Measurements from ENCODE around the gene LRRC27. TPM values are rescaled to one million over a fixed set of nuclear protein-coding genes. Genes with fewer than 3 reads are reported as not detected.
"Not testable (repeated sequence)": the region's sequence is repeated elsewhere in the genome, so short reads cannot be mapped to it uniquely, and the experiment has no call there.

LRRC27 gene
- polyA plus RNA-seq, 1 donor from 2014 or later, result 14.5 TPM

DNA sequence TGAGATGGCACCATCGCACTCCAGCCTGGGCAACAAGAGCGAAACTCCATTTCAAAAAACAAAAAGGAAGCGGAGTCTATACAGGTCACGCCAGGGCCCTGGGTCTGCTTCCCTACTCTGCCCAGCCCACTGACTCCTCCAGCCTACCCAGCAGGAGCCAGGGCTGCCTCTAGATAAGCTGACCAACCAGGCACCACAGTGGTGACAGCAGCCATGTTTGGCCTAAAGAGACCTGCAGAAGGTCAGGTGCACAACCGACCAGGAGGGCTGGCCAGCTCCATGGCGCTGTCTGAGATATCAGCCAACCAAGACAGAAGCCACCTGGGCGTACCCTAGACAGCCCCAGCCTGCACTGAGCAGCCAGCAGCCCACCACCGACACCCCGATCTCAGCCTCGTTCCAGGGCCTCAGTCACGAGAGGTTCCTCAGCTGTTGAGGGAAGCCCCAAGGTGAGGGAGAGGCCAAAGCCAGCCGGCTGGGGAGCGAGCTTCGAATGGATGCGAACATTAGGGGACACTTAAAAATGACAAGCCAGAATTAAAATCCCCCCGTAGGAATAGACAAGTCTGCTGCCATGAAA is 40.6 kb downstream of the LRRC27 start:
- Mint-ChIP-seq H3K27ac (no peak overlapping the region), H3K4me3 (no peak overlapping the region)

DNA sequence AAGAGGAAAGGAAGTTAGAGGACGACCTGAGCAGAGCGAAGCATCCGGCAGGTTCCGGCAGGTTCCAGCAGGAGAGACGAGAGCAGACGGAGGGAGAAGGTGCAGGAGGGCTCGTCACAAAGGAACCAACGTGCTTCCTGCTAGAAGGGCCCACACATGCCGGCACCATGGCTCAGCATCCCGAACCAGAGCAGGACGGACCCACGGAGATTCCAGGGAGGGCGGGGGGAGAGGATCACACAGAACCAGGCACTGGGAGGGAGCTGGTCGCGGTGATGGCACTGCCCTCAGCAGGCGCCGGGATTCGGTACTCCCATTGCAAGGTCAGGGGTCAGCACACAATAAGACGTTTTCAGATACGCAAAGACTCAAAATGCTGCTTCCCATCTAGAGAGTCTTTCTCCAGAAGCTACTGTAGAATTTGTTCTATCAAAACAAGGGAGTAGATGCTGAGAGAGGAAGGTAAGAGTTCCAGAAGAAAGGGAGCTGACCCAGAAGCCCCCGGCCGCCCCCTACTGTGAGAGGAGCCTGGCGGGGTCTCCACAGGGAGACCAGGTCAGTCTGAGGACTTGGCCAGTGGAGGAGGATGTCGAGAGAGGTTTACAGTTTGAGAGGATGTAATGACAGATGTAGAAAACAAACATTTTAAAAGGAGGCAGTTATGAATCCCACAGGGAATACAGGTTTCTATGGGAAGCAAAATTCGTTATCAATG is 41.4 kb downstream of the LRRC27 start:
- peaks cover 6% of the 10 kb centered on the region for H3K27me3 Mint-ChIP-seq
- peaks cover 3 to 4% (median 4%) of the 10 kb centered on the region in 3 donors for H3K4me1 Mint-ChIP-seq
- no peaks in the 10 kb centered on the region for H3K9me3 Mint-ChIP-seq
- H3K36me3 Mint-ChIP-seq, result peaks cover 2% of the 10 kb centered on the region
- H3K4me3 Mint-ChIP-seq, result peak overlapping the region in 1 of 4 donors; percentile 23
- H3K27ac Mint-ChIP-seq, result peak overlapping the region in 1 of 3 donors; percentile 33

More for the DNA sequence above, 40.6 kb downstream of the LRRC27 start:
- peaks cover 3 to 4% (median 4%) of the 10 kb centered on the region in 3 donors for H3K4me1 Mint-ChIP-seq
- H3K9me3 Mint-ChIP-seq, result no peaks in the 10 kb centered on the region
- H3K27me3 Mint-ChIP-seq, result peaks cover 6% of the 10 kb centered on the region
- peaks cover 2% of the 10 kb centered on the region for H3K36me3 Mint-ChIP-seq

DNA sequence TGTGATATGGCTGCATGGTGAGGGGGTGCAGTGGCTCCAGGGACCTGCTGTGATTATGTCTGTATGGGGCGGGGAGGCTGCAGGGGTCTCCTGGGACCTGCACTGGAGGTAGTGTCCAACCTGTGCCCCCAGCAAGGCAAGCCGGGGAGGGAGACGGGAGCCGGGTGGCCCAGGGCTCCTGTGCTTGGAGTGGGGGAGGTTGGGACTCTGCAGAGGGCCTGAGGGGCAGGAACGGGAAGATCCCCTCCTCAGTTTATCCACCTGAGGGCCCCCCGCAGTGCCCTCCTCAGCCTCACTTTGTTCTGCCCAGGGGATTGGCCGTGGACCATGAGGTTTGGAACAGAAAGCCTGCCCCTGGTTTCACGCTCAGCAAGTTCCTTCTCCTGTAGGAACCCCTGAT is 42.2 kb downstream of the LRRC27 start:
- Mint-ChIP-seq H3K4me3 (no peak overlapping the region), H3K27ac (no peak overlapping the region)

DNA sequence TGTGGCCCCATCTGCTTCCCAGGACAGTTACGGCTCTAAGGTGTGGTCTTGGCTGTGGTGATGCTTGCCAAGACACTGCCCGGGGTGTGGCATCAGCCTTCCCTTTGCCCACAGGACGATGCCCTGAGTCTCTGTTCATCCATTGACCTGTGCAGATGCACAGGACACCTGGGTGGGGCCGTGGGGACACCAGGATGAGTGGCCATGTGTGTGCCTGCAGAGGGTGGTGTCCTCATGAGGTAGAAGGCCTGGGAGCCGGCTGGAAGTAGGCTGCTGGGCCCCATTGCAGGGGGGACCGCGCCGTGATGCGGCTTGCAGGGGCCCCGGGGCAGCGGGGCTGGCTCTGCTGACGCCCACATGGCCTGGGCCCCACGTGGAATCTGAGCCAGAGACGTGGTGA is 42.6 kb downstream of the LRRC27 start:
- Mint-ChIP-seq H3K4me1 (peaks cover 3 to 4% (median 4%) of the 10 kb centered on the region in 3 donors), H3K36me3 (no peaks in the 10 kb centered on the region), H3K27ac (no peak overlapping the region), H3K27me3 (peaks cover 4% of the 10 kb centered on the region), H3K4me3 (no peak overlapping the region), H3K9me3 (peaks cover 0 to 2% (median 0%) of the 10 kb centered on the region in 3 donors)

More for the DNA sequence above, 42.2 kb downstream of the LRRC27 start:
- H3K36me3 Mint-ChIP-seq, result no peaks in the 10 kb centered on the region
- H3K4me1 Mint-ChIP-seq, result peaks cover 3 to 4% (median 4%) of the 10 kb centered on the region in 3 donors
- peaks cover 5% of the 10 kb centered on the region for H3K27me3 Mint-ChIP-seq
- no peaks in the 10 kb centered on the region for H3K9me3 Mint-ChIP-seq

DNA sequence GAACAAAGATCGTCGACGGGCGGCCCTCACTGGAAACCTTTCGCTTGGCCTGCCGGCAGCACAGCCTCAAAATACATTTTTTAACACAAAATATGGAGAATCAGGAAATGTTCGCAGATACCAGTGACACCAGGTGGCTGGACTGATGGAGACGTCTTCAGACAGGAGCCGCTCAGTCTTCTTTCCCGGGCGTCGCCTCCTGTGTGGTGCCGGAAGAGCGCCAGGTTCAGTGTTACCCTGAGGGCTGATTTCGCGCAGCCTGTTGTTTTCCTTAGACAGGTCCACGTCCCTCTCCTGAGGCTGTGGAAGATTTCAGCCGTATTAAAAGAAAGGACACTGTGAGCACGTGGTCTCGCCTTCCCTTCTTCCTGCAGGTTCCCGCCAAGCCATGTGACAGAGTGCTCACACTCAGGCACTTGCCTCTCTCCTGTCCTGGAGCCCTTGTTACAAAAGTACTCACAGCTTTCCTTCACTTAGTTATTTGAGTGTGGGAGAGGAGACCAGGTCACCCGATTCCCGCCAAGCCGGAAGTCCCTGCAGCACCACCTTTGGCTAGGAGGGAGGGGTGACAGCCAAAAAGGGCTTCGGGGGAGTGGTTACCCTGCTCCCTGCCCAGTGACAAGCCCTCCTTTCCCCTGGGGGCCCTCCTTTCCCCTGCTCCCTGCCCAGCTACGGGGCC is 43.3 kb downstream of the LRRC27 start:
- no peaks in the 10 kb centered on the region for H3K36me3 Mint-ChIP-seq
- H3K9me3 Mint-ChIP-seq, result peaks cover 0 to 2% (median 0%) of the 10 kb centered on the region in 3 donors
- peaks cover 4% of the 10 kb centered on the region for H3K27me3 Mint-ChIP-seq
- peak overlapping the region in 1 of 3 donors; percentile 46 for H3K27ac Mint-ChIP-seq
- H3K4me1 Mint-ChIP-seq, result peaks cover 3 to 4% (median 4%) of the 10 kb centered on the region in 3 donors
- no peak overlapping the region for H3K4me3 Mint-ChIP-seq

DNA sequence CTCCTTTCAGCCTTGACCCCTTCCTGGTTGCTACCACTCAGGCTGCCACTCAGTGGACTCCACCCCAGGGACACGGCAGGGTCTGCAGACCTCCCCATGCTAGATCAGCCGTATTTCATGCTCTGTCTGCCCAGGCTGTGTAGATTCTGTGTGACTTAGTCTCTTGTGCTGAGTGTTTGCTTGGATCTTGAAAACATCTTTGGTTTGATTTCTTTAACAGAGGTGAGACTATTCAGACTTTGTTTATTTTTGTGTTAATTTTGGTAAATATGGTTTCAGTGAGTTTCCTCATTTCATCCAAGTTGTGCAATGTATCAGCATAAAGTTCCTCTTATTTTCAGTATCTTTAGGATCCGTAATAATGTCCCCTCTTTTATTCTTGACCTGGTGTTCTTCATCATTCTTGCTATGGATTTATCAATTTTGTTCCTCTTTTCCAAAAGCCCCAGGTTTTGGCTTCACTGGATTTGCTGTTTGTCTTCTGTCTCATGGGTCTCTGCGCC is 43.9 kb downstream of the LRRC27 start:
- Mint-ChIP-seq H3K27me3 (peaks cover 4% of the 10 kb centered on the region), H3K36me3 (no peaks in the 10 kb centered on the region), H3K27ac (no peak overlapping the region), H3K4me3 (no peak overlapping the region), H3K4me1 (peaks cover 3 to 4% (median 4%) of the 10 kb centered on the region in 3 donors), H3K9me3 (peaks cover 0 to 2% (median 0%) of the 10 kb centered on the region in 3 donors)

DNA sequence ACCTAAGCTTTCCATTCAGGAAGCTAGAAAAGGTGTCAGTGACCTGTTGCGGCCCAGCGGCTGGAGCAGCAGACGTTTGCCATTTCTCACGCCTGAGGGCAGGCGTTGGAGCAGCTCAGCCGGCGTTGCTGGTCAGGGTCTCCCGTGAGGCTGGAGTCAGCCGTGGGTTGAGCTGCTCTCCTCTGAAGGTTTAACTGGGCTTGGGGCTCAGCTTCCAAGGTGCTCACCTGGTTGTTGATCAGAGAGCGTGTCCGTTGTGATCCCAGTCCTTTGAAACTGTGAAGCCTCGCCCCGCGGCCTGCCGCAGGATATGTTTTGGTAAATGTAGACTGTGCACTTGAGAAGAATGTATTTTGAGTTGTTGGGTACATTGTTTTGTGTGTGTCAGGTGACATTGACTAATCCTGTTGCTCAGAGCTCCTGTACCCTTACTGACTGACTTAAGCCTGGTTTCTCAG is 44.4 kb downstream of the LRRC27 start:
- peaks cover 3 to 4% (median 4%) of the 10 kb centered on the region in 3 donors for H3K4me1 Mint-ChIP-seq
- no peaks in the 10 kb centered on the region for H3K36me3 Mint-ChIP-seq
- H3K27me3 Mint-ChIP-seq, result peaks cover 4% of the 10 kb centered on the region
- no peak overlapping the region for H3K4me3 Mint-ChIP-seq
- no peak overlapping the region for H3K27ac Mint-ChIP-seq
- H3K9me3 Mint-ChIP-seq, result peaks cover 0 to 2% (median 0%) of the 10 kb centered on the region in 3 donors

DNA sequence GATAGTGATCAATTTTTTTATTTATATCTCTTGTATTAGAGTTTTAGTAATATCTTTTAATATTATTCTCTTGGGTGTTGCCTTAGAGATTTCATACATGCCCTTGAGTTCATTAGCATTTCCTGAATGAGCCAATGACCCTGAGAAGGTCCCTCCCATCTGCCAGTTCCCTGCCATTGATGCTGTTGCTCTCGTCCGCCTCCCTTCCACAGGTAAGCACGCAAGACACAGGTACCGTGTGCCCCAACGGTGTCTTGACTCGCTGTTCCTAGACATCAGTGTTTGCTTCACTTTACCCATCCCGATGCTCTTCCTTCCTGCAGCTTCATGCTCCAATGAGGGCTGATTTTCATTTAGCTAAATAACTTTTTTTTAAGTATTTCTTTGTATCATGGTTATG is 45.3 kb downstream of the LRRC27 start:
- peaks cover 0 to 2% (median 0%) of the 10 kb centered on the region in 3 donors for H3K9me3 Mint-ChIP-seq
- H3K4me3 Mint-ChIP-seq, result no peak overlapping the region
- no peak overlapping the region for H3K27ac Mint-ChIP-seq
- peaks cover 0 to 2% (median 0%) of the 10 kb centered on the region in 3 donors for H3K4me1 Mint-ChIP-seq
- no peaks in the 10 kb centered on the region for H3K27me3 Mint-ChIP-seq
- no peaks in the 10 kb centered on the region for H3K36me3 Mint-ChIP-seq

DNA sequence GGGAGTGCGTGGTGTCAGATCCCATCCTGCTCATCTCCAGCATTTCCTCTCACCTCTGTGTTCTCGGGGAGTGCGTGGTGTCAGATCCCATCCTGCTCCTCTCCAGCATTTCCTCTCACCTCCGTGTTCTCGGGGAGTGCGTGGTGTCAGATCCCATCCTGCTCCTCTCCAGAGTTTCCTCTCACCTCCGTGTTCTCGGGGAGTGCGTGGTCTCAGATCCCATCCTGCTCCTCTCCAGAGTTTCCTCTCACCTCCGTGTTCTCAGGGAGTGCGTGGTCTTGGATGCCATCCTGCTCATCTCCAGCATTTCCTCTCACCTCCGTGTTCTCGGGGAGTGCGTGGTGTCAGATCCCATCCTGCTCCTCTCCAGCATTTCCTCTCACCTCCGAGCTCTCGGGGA is 47.0 kb downstream of the LRRC27 start:
- not testable (repeated sequence) for H3K4me1 Mint-ChIP-seq, H3K36me3 Mint-ChIP-seq, H3K27me3 Mint-ChIP-seq, H3K4me3 Mint-ChIP-seq, H3K27ac Mint-ChIP-seq, H3K9me3 Mint-ChIP-seq

DNA sequence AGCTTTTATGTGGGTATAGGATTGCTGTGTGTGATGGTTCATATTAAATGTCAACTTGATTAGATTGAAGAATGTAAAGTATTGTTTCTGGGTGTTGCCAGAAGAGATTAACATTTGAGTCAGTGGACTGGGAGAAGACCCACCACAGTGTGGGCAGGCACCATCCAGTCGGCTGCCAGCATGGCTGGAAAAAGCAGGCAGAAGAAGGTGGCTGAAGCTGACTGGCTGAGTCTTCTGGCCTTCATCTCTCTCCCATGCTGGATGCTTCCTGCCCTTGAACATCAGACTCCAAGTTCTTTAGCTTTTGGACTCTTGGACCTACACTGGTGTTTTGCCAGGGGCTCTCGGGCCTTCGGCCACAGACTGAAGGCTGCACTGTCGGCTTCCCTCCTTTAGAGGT is 49.0 kb downstream of the LRRC27 start:
- not testable (repeated sequence) for H3K9me3 Mint-ChIP-seq, H3K4me3 Mint-ChIP-seq, H3K36me3 Mint-ChIP-seq, H3K27me3 Mint-ChIP-seq, H3K4me1 Mint-ChIP-seq, H3K27ac Mint-ChIP-seq

DNA sequence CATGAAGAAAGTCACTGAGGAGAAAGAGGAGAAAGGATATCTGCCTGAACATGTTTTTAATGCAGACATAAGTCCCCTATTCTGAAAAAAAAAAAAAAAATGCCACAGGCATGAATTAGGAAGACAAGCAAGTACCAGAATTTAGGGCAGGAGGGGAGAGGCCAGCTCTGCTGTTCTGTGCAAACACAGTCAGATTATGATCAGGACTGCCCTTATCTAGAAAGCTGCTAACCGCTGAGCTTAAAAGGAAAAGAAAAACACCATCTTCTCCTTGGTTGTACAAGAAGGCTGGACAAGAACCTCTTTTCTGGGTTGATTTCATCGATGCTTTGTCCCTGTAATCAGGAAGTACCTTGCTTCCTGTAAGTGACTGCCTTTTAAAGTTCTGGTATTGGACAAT is 49.7 kb downstream of the LRRC27 start:
- H3K27ac Mint-ChIP-seq, result peak overlapping the region in 2 of 3 donors; percentile 79 to 91
- H3K4me1 Mint-ChIP-seq, result peaks cover 0 to 6% (median 3%) of the 10 kb centered on the region in 3 donors
- H3K27me3 Mint-ChIP-seq, result no peaks in the 10 kb centered on the region
- peaks cover 0 to 2% (median 0%) of the 10 kb centered on the region in 3 donors for H3K9me3 Mint-ChIP-seq
- no peaks in the 10 kb centered on the region for H3K36me3 Mint-ChIP-seq
- H3K4me3 Mint-ChIP-seq, result no peak overlapping the region

DNA sequence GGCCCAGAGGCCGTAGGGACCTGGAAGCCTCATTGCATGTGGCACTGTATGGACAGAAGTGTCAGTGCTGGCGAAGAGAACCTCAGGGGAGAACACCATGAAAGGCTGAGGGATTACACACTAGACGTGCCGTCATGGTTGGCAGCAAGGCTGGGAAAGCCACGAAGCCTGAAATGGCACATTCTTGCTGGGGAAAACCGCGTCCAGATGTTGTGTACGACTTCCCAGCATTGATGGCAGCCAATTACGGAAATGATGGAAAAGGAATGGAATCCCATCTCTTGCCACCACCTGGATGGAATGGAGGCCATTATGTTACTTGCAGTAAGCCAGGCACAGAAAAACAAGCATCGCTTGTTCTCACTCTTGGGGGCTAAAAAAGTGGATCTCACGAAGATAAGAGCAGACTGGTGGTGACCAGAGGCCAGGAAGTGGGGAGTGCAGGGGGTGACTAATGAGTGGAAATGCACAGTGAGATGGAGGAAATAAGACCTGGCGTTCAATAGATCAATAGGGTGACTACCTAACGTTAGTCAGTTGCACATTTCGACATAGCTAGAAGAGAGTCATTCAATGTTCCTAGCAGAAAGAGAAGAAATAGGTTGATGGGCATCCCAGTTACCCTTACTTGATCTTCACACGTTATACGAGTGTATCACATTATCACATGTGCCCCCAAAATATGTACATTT is 50.4 kb downstream of the LRRC27 start:
- H3K4me1 Mint-ChIP-seq, result peaks cover 0 to 6% (median 3%) of the 10 kb centered on the region in 3 donors
- H3K36me3 Mint-ChIP-seq, result no peaks in the 10 kb centered on the region
- H3K27ac Mint-ChIP-seq, result peak overlapping the region in 2 of 3 donors; percentile 45 to 79
- H3K9me3 Mint-ChIP-seq, result peaks cover 0 to 2% (median 0%) of the 10 kb centered on the region in 3 donors
- no peak overlapping the region for H3K4me3 Mint-ChIP-seq
- H3K27me3 Mint-ChIP-seq, result no peaks in the 10 kb centered on the region

DNA sequence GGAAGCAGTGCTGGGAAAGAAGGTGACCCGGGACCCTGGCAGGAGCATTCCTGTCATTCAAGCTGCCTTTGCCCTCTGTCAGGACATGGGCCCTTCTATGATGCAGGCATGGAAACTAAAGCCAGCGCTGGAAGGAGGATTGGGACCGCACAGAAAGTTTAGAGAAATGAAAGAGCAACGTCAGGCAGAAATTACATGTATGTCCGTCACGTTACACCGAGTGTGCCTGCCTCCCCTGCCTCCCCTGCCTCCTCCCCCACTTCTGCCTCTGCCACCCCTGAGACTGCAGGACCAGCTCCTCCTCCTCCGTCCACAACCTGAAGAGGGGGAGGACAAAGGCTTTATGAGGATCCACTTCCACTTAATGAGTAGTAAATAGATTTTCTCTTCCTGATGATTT is 51.1 kb downstream of the LRRC27 start:
- Mint-ChIP-seq H3K36me3 (no peaks in the 10 kb centered on the region), H3K4me1 (peaks cover 3 to 10% (median 6%) of the 10 kb centered on the region in 3 donors), H3K9me3 (peaks cover 0 to 2% (median 0%) of the 10 kb centered on the region in 3 donors), H3K27ac (peak overlapping the region in 1 of 3 donors; percentile 39), H3K4me3 (no peak overlapping the region), H3K27me3 (no peaks in the 10 kb centered on the region)

DNA sequence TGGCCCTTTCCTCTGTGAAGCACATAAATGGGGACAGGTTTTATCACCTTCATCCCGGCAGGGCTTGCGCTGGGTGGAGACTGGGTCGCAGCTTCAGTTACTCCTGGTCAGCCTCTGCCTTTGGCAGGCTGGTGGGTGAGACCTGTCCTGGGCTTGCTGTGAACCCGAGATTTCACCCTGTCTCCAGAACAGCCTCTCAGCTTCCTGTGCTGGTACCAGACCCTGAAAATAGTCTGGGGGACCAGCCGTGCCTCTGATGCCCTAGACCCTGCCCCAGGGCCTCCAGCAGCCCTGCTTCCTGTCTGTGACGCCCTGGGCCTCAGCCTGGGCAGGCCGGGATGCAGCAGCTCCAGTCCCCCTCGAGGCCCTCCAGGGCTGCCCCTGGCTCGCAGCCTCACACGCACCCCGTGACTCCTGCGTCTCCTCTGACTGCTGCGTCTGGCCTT is 51.8 kb downstream of the LRRC27 start:
- Mint-ChIP-seq H3K4me3 (no peak overlapping the region), H3K27ac (peak overlapping the region in 2 of 3 donors; percentile 26 to 39), H3K9me3 (peaks cover 0 to 2% (median 0%) of the 10 kb centered on the region in 3 donors), H3K27me3 (no peaks in the 10 kb centered on the region), H3K36me3 (no peaks in the 10 kb centered on the region), H3K4me1 (peaks cover 3 to 10% (median 6%) of the 10 kb centered on the region in 3 donors)

Data from IgD-negative memory B cell (primary cell).